Epithelial cell of proximal tubule (primary cell): ENCODE data around the gene OTOA. TPM values are rescaled to one million over a fixed set of nuclear protein-coding genes. Genes with fewer than 3 reads are reported as not detected.
"Not testable (repeated sequence)": the region's sequence is repeated elsewhere in the genome, so short reads cannot be mapped to it uniquely, and the experiment has no call there.

Source experiments
- DNase-seq: peaks from one replicate; pipeline ENCODE4 v3.0.0-alpha.2; 2011; ENCODE audit warnings: low read depth
- H3K4me3 ChIP-seq: 2 replicates; pipeline ENCODE4 v1.5.1; 2011; ENCODE audit warnings: low read depth, mild to moderate bottlenecking, low read length
- total RNA-seq: library from RNA; depleted of rRNA; stranded (reverse); fragments of >200 nt; gene quantifications from 2 replicates; pipeline ENCODE4 v1.2.3, GENCODE V29; 2015
- TF ChIP-seq, protein P1 (sequence below): conservative IDR thresholded peaks from 2 replicates; pipeline ENCODE4 v1.5.1; 2012; ENCODE audit warnings: low read depth, mild to moderate bottlenecking, low read length

The OTOA gene
- total RNA-seq, 1 donor from 2014 or later: not detected

GRCh38 chr16:21722771-21723455 is 59.1 kb downstream of the OTOA start:
- no peak for DNase-seq
- no peak overlapping the region for H3K4me3 ChIP-seq
- TF ChIP-seq, protein P1, sequence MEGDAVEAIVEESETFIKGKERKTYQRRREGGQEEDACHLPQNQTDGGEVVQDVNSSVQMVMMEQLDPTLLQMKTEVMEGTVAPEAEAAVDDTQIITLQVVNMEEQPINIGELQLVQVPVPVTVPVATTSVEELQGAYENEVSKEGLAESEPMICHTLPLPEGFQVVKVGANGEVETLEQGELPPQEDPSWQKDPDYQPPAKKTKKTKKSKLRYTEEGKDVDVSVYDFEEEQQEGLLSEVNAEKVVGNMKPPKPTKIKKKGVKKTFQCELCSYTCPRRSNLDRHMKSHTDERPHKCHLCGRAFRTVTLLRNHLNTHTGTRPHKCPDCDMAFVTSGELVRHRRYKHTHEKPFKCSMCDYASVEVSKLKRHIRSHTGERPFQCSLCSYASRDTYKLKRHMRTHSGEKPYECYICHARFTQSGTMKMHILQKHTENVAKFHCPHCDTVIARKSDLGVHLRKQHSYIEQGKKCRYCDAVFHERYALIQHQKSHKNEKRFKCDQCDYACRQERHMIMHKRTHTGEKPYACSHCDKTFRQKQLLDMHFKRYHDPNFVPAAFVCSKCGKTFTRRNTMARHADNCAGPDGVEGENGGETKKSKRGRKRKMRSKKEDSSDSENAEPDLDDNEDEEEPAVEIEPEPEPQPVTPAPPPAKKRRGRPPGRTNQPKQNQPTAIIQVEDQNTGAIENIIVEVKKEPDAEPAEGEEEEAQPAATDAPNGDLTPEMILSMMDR: no peak

GRCh38 chr16:21723532-21723931 is 59.8 kb downstream of the OTOA start:
- DNase-seq: no peak
- TF ChIP-seq, protein P1: no peak
- no peak overlapping the region for H3K4me3 ChIP-seq

DNA sequence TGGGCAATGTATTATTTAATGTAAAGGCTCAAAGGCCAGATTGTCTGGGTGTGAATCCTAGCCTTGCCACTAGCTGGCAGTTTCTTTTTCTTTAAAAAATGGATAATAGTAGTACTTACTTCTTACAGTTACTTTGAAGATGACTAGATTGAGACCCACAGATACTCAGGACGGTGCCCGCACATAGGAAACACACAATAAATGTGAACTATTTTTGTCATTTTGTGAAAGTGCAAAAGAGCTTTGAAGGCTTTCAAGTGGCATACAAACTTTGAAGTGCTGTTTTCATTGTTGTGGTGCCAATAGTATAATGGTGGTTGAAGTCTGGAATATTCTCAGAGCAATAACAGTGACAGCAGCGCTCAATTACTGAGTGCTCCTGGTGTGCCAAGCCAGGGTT is 63.6 kb downstream of the OTOA start:
- TF ChIP-seq, protein P1: no peak
- H3K4me3 ChIP-seq: no peak overlapping the region
- DNase-seq: no peak

DNA sequence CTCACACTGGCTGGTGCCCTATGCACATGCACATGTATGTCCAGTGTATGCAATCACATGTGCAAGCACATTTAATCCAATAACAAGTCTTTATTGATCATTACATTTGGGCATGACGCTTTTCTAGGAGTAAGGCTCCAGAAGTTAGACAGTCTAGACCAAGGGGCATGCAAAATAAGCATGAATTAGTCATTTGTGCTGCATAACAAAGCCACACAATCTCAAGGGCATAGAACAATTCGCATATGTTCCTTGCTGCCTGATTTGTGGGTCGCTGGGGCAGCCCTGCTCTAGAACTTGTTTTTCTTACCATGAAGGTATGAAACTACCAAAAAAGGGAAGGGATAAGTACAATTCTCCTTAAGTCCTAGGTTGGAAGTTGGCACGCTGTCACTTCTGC is 67.5 kb downstream of the OTOA start:
- not testable (repeated sequence) for H3K4me3 ChIP-seq, DNase-seq

- not testable (repeated sequence) for DNase-seq, H3K4me3 ChIP-seq
Measured at GRCh38 chr16:21740637-21741036, 76.9 kb downstream of the OTOA start.

GRCh38 chr16:21756192-21757079 is 92.7 kb downstream of the OTOA start:
- not testable (repeated sequence) for H3K4me3 ChIP-seq, DNase-seq

DNA sequence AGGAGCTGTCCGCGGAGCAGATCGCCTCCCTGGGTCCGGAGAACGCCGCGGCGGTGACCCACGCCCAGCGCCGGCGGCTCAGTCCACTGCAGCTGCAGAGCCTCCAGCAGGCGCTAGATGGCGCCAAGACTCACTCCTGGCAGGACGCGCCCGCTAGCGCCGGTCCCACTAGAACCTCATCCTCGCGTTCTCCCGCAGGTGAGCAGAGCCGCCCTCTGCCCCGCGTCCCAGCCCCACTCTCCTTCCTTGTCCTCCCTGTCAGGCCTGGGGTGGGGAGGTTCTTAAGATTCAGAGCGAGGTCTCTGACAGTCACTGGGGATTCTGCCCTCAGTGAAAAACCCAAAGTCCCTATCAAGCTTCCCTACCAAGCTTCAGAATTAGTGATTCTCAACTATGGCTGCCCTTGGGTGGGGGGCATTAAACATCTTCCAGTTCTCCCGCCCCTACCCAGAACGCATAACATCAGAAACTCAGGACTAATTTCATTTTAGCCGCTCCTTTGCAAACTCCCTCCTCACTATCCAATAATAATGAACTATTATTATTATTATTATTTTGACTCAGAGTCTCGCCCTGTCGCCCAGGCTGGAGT is 93.4 kb downstream of the OTOA start:
- DNase-seq, H3K4me3 ChIP-seq: not testable (repeated sequence)

- not testable (repeated sequence) for DNase-seq, H3K4me3 ChIP-seq
Measured at GRCh38 chr16:21768280-21768679, 104.5 kb downstream of the OTOA start.

GRCh38 chr16:21768810-21769209 is 105.0 kb downstream of the OTOA start:
- H3K4me3 ChIP-seq, DNase-seq: not testable (repeated sequence)

DNA sequence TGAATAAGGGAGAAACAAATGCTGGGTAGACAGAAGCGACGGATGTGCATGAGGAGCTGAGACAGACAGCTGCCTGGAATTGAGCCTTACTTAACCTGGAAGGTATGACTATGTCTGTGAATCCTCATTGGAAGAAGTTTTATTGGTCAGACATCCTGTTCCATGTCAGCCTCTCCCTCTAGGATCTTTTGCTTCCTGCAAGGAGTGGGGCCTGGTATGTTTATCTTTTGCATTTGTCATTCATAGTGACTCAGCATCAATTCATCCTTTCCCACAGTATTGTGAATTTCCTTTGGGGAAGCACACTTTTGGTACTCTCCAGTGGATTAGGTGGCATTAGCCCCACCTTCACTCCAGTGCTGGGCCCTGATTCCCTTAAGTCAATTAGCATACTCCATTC is 105.5 kb downstream of the OTOA start:
- not testable (repeated sequence) for DNase-seq, H3K4me3 ChIP-seq

GRCh38 chr16:21770584-21770983 is 106.8 kb downstream of the OTOA start:
- DNase-seq, H3K4me3 ChIP-seq: not testable (repeated sequence)

GRCh38 chr16:21772547-21773206 is 108.9 kb downstream of the OTOA start:
- not testable (repeated sequence) for DNase-seq

DNA sequence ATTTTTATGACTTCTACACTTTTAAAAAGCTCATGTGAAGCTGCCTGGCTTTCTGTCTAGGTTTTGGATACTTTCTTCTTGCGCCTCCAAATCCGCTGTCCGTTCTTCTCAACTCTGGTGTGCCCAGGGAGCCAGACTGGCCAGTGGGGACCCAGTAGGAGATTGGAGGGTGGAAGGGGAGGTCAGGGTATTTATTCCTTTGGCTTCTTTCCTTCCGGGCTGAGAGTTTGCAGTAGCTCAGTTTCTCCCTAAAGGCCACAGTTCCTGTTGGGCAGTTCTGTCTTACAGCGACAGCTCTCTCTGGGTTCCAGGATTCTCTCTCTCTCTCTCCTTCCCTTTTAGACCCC is 109.4 kb downstream of the OTOA start:
- DNase-seq, H3K4me3 ChIP-seq: not testable (repeated sequence)

More at GRCh38 chr16:21772547-21773206, 108.9 kb downstream of the OTOA start:
- H3K4me3 ChIP-seq: not testable (repeated sequence)

DNA sequence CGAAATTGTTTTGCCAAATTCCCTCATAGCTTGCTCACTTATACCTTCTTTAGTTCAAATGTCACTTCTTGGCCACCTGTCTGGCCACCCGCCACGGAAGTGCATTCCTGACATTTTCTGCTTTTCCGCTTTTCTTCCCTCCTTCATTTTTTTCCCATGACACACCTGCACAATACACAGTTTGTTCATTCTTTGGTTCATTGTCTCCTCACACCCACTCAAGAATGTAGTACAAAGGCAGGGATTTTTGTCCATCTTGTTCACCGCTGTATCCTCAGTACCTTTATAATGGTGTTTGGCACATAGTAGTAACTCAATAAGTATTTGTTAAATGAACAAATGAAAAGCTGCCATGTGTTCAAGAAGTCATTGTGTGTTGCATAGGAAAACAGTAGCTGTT is 116.8 kb downstream of the OTOA start:
- not testable (repeated sequence) for H3K4me3 ChIP-seq, DNase-seq

DNA sequence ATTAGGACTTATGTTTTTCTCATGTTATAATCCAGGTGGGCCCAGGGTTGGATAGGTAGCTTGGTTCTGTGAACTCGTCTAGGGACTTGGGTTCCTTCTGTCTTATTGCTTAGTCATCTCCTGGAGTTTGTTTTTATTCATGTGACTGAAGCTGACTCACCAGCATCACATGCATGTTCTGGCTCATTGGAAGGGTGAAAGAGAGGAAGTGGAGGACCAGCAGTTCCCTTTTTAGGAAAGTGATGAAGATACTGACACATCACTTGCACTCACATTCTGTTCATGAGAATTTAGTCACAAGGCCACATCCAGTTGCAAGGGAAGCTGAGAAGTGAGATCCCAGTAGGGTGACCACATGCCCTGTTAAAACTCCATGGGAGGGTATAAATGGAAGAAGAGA is 126.7 kb downstream of the OTOA start:
- not testable (repeated sequence) for DNase-seq, H3K4me3 ChIP-seq
